ENCODE measurements around the gene ARL13B.
A peak's percentile ranks its signal among the peaks of the same experiment; 100 is the strongest.
"Not testable (repeated sequence)": the region's sequence is repeated elsewhere in the genome, so short reads cannot be mapped to it uniquely, and the experiment has no call there.

The ARL13B gene

GRCh38 chr3:94001191-94001590 lies 21.2 kb downstream of the ARL13B start:
- DNase-seq: no peak

GRCh38 chr3:94001827-94002495 lies 22.0 kb downstream of the ARL13B start:
- no peak for DNase-seq

GRCh38 chr3:94004301-94004910 lies 24.5 kb downstream of the ARL13B start:
- DNase-seq: peak; percentile 62

GRCh38 chr3:94008253-94008652 lies 28.3 kb downstream of the ARL13B start:
- no peak for DNase-seq

GRCh38 chr3:94009608-94010007 lies 29.7 kb downstream of the ARL13B start:
- DNase-seq: peak; percentile 13

GRCh38 chr3:94011233-94011711 lies 31.3 kb downstream of the ARL13B start:
- DNase-seq: peak; percentile 86

GRCh38 chr3:94012185-94012584 lies 32.2 kb downstream of the ARL13B start:
- DNase-seq: peak; percentile 50

- no peak for DNase-seq
Observed at GRCh38 chr3:94015025-94015424, 35.1 kb downstream of the ARL13B start.

- DNase-seq: no peak
Observed at GRCh38 chr3:94019659-94020058, 39.7 kb downstream of the ARL13B start.

GRCh38 chr3:94020293-94020692 lies 40.3 kb downstream of the ARL13B start:
- no peak for DNase-seq

GRCh38 chr3:94024385-94024784 lies 44.4 kb downstream of the ARL13B start:
- DNase-seq: no peak

- no peak for DNase-seq
Observed at GRCh38 chr3:94026623-94027022, 46.7 kb downstream of the ARL13B start.

- no peak for DNase-seq
Observed at GRCh38 chr3:94028093-94028837, 48.3 kb downstream of the ARL13B start, which contains the start of gene STX19. Gene STX19 (minus strand): TSS chr3:94028597. CDS start chr3:94015269, 13,328 bp downstream.

GRCh38 chr3:94036909-94037507 lies 57.1 kb downstream of the ARL13B start:
- DNase-seq: peak; percentile 2

- no peak for DNase-seq
Observed at GRCh38 chr3:94043285-94043684, 63.3 kb downstream of the ARL13B start.

- not testable (repeated sequence) for DNase-seq
Observed at GRCh38 chr3:94044100-94044936, 64.4 kb downstream of the ARL13B start.

GRCh38 chr3:94046533-94046932 lies 66.6 kb downstream of the ARL13B start:
- no peak for DNase-seq

GRCh38 chr3:94049267-94049666 lies 69.3 kb downstream of the ARL13B start:
- DNase-seq: no peak

GRCh38 chr3:94050546-94050945 lies 70.6 kb downstream of the ARL13B start:
- no peak for DNase-seq

GRCh38 chr3:94061297-94061696 lies 81.3 kb downstream of the ARL13B start:
- DNase-seq: no peak

GRCh38 chr3:94062513-94063404 lies 82.8 kb downstream of the ARL13B start, which contains the start of the genes DHFR2 and NSUN3:
Gene DHFR2 (minus strand): TSS chr3:94062916. CDS start chr3:94061511, 1,405 bp downstream.
Gene NSUN3 (plus strand): TSS chr3:94063061. CDS start chr3:94063127, 66 bp downstream.
- DNase-seq: peak; percentile 94
